Measurements from ENCODE around the gene TRIP10.

TRIP10 gene

GRCh38 chr19:6711605-6712004 lies 27.9 kb upstream of the TRIP10 start:
- no peak for DNase-seq (ENCODE audit: low read depth)

GRCh38 chr19:6712231-6712630 lies 27.2 kb upstream of the TRIP10 start:
- no peak for DNase-seq (ENCODE audit: low read depth)

GRCh38 chr19:6712692-6713670 lies 26.5 kb upstream of the TRIP10 start:
- no peak for DNase-seq (ENCODE audit: low read depth)

GRCh38 chr19:6713773-6714692 lies 25.4 kb upstream of the TRIP10 start:
- DNase-seq (ENCODE audit: low read depth), result no peak

GRCh38 chr19:6714749-6715555 lies 24.5 kb upstream of the TRIP10 start:
- DNase-seq (ENCODE audit: low read depth), result no peak

- DNase-seq (ENCODE audit: low read depth), result no peak
These were observed 22.9 kb upstream of the TRIP10 start for GRCh38 chr19:6716610-6716970.

GRCh38 chr19:6717036-6717435 lies 22.4 kb upstream of the TRIP10 start:
- no peak for DNase-seq (ENCODE audit: low read depth)

- no peak for DNase-seq (ENCODE audit: low read depth)
These were observed 22.0 kb upstream of the TRIP10 start for GRCh38 chr19:6717441-6717971.

- DNase-seq (ENCODE audit: low read depth), result no peak
These were observed 21.3 kb upstream of the TRIP10 start for GRCh38 chr19:6718111-6718740.

GRCh38 chr19:6718741-6719539 lies 20.5 kb upstream of the TRIP10 start:
- no peak for DNase-seq (ENCODE audit: low read depth)

- DNase-seq (ENCODE audit: low read depth), result no peak
These were observed 20.0 kb upstream of the TRIP10 start for GRCh38 chr19:6719540-6719861.

GRCh38 chr19:6719992-6720368 lies 19.5 kb upstream of the TRIP10 start:
- DNase-seq (ENCODE audit: low read depth), result no peak

- DNase-seq (ENCODE audit: low read depth), result no peak
These were observed 18.9 kb upstream of the TRIP10 start, which contains the start of gene C3 for GRCh38 chr19:6720369-6721137. Gene C3 (minus strand): TSS chr19:6720650. CDS start chr19:6720589, 61 bp downstream.

- DNase-seq (ENCODE audit: low read depth), result no peak
These were observed 18.4 kb upstream of the TRIP10 start for GRCh38 chr19:6721138-6721474.

GRCh38 chr19:6721773-6722172 lies 17.7 kb upstream of the TRIP10 start:
- no peak for DNase-seq (ENCODE audit: low read depth)

- no peak for DNase-seq (ENCODE audit: low read depth)
These were observed 16.3 kb upstream of the TRIP10 start for GRCh38 chr19:6723108-6723618.

GRCh38 chr19:6723738-6724137 lies 15.7 kb upstream of the TRIP10 start:
- no peak for DNase-seq (ENCODE audit: low read depth)

GRCh38 chr19:6724631-6725492 lies 14.6 kb upstream of the TRIP10 start:
- DNase-seq (ENCODE audit: low read depth), result no peak

Measured in activated T-helper 9 cell treated with anti-CD3 and anti-CD28 coated beads, Interleukin-2, amount 50 U/mL, for 16 hours (primary cell).